Measurements from ENCODE around the gene TINAGL1. TPM values are rescaled to one million over a fixed set of nuclear protein-coding genes. Genes with fewer than 3 reads are reported as not detected.

Gene TINAGL1
- total RNA-seq, 1 experiment from 2014 or later: 2.5 TPM

DNA sequence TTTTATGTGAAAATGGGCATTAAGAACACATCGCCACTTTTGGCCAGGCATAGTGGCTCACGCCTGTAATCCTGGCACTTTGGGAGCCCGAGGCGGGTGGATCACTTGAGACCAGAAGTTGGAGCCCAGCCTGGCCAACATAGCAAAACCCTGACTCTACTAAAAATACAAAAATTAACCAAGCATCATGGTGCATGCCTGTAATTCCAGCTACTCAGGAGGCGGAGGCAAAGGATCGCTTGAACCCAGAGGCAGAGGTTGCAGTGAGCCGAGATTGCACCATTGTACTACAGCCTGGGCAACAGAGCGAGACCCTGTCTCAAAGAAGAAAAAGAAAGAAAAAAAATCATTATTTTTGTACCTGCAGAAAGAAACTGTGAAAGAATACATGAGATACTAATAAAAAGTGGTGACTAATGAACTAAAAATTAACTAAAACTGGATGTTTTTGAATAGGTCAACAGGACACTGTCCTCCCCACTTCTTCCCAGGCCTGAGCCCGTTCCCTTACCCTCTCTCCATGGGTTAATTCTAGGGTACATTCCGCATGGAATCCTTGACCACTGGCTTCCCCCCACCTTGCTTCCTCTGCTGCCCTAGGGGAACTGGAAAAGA lies 8.3 kb upstream of the TINAGL1 start:
- Histone ChIP-seq H2BK20ac (ENCODE audit: low read depth, low read length, poor library complexity, severe bottlenecking) (no peak overlapping the region), H2BK120ac (ENCODE audit: low read depth, low read length, poor library complexity, severe bottlenecking) (no peak overlapping the region), H3K27ac (ENCODE audit: insufficient read length, low read depth, low read length) (no peak overlapping the region), H4K8ac (replicated peaks; ENCODE audit: insufficient read length, low read depth, low read length) (no peak overlapping the region), H2AK5ac (ENCODE audit: insufficient read length, low read length) (no peak overlapping the region), H2BK5ac (ENCODE audit: insufficient read length, low read length) (no peak overlapping the region), H3K4me1 (ENCODE audit: insufficient read depth, low read length) (peaks cover 2% of the 10 kb centered on the region; the same call in 1 of the 2 replicates), H3K23ac (ENCODE audit: insufficient read length, low read depth, low read length) (no peak overlapping the region), H3T11ph (ENCODE audit: low read length) (no peak overlapping the region), H3K9me3 (ENCODE audit: control insufficient read depth, low read depth, low read length) (no peaks in the 10 kb centered on the region), H3K18ac (ENCODE audit: insufficient read length, low read depth, low read length) (no peak overlapping the region), H3K4ac (ENCODE audit: low read depth, low read length) (no peak overlapping the region), H3K14ac (ENCODE audit: insufficient read depth, low read length) (no peak overlapping the region), H3K79me2 (ENCODE audit: insufficient read depth, low read length) (no peaks in the 10 kb centered on the region), H4K20me1 (ENCODE audit: control insufficient read depth, insufficient read depth, insufficient read length) (no peaks in the 10 kb centered on the region), H3K9ac (ENCODE audit: extremely low read depth, insufficient read length, low read length) (no peak overlapping the region), H2AFZ (ENCODE audit: low read length) (no peak overlapping the region), H4K91ac (ENCODE audit: insufficient read length, low read depth, low read length) (no peak overlapping the region), H3K56ac (ENCODE audit: insufficient read length, low read depth, low read length) (no peak overlapping the region), H4K5ac (ENCODE audit: insufficient read length, low read depth, low read length) (no peak overlapping the region), H3K4me2 (ENCODE audit: insufficient read depth, insufficient read length, low read length) (no peak overlapping the region), H3K27me3 (ENCODE audit: insufficient read depth, low read length) (no peaks in the 10 kb centered on the region), H2BK12ac (ENCODE audit: insufficient read length, low read depth, low read length) (no peak overlapping the region), H2BK15ac (ENCODE audit: low read depth, low read length) (no peak overlapping the region), H3K79me1 (ENCODE audit: insufficient read depth, low read depth, low read length, poor library complexity, severe bottlenecking) (no peaks in the 10 kb centered on the region), H3K23me2 (ENCODE audit: insufficient read length, low read depth, low read length, poor library complexity, severe bottlenecking) (no peaks in the 10 kb centered on the region)
- H3K9me3 Mint-ChIP-seq: peaks cover 0 to 3% of the 10 kb centered on the region in 2 experiments; a peak in 2 of 5 replicates
- H3K36me3 Mint-ChIP-seq (ENCODE audit: insufficient read depth in 1 of 3, low read depth in 3 of 3): no peaks in the 10 kb centered on the region
- no peak for DNase-seq
- peaks cover 11 to 17% of the 10 kb centered on the region in 2 experiments for H3K4me1 Mint-ChIP-seq
- no CpG with 5 or more reads among the region's 10 CpGs for WGBS (ENCODE audit: extremely low coverage, insufficient read length, low lambda C conversion rate)
- H3K27ac Mint-ChIP-seq: no peak overlapping the region; a peak in 1 of 7 replicates
- peaks cover 7% of the 10 kb centered on the region for H3K27me3 Mint-ChIP-seq (ENCODE audit: low read depth)
- H3K4me3 Mint-ChIP-seq: no peak overlapping the region
- TF ChIP-seq, protein P1, sequence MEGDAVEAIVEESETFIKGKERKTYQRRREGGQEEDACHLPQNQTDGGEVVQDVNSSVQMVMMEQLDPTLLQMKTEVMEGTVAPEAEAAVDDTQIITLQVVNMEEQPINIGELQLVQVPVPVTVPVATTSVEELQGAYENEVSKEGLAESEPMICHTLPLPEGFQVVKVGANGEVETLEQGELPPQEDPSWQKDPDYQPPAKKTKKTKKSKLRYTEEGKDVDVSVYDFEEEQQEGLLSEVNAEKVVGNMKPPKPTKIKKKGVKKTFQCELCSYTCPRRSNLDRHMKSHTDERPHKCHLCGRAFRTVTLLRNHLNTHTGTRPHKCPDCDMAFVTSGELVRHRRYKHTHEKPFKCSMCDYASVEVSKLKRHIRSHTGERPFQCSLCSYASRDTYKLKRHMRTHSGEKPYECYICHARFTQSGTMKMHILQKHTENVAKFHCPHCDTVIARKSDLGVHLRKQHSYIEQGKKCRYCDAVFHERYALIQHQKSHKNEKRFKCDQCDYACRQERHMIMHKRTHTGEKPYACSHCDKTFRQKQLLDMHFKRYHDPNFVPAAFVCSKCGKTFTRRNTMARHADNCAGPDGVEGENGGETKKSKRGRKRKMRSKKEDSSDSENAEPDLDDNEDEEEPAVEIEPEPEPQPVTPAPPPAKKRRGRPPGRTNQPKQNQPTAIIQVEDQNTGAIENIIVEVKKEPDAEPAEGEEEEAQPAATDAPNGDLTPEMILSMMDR (conservative IDR thresholded peaks at IDR 0.05): no peak

Data from H9 (cell line).